ENCODE data around the gene PCK2. TPM values are rescaled to one million over a fixed set of nuclear protein-coding genes. Genes with fewer than 3 reads are reported as not detected.

The PCK2 gene
- total and polyA plus RNA-seq, 2 of the 13 experiments (the other 11 are each of a cell fraction or from before 2014, with no cell fraction given) = 129 to 272 TPM

DNA sequence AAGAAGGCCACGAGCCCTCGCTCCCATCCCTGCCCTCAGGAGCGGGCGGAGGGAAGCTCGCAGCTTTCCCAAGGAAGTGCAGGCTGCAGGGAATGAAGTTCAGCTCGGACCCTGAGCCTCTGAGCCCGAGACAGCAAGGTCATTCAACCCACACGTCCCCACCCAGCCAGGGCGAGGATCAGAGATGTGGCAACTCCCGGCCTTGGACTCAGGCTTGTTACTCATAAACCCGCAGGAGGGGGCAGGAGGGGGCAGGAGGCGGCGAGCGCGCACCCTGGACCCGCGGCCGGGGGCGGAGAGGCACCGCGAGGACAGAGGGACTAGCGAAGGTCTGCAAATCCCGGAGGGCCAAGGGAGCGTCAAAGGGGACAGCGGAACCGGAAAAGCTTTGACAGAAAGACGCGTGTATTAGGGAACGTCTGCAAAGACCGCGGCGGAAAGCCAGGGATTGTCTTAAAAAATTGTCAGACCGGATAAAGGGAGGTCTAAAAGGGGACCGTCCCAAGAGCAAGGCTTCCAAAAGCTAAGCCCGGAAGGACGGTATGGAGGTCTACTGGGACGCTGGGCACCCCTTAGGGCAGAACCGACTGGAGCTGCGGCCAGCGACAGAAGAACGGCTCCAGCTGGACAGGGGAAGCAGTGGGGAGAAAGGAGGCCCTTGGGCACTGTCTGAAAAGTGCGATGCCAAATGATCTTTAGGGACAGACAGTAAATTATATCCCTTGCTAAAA is 19.9 kb downstream of the PCK2 start (continued):
- no peak for TF ChIP-seq ZNF446 (CRISPR knock-in tag; IDR thresholded peaks at IDR 0.05)
- TF ChIP-seq ZNF841 (CRISPR knock-in tag; IDR thresholded peaks at IDR 0.05; ENCODE audit: borderline replicate concordance) = no peak
- TF ChIP-seq, protein P1, sequence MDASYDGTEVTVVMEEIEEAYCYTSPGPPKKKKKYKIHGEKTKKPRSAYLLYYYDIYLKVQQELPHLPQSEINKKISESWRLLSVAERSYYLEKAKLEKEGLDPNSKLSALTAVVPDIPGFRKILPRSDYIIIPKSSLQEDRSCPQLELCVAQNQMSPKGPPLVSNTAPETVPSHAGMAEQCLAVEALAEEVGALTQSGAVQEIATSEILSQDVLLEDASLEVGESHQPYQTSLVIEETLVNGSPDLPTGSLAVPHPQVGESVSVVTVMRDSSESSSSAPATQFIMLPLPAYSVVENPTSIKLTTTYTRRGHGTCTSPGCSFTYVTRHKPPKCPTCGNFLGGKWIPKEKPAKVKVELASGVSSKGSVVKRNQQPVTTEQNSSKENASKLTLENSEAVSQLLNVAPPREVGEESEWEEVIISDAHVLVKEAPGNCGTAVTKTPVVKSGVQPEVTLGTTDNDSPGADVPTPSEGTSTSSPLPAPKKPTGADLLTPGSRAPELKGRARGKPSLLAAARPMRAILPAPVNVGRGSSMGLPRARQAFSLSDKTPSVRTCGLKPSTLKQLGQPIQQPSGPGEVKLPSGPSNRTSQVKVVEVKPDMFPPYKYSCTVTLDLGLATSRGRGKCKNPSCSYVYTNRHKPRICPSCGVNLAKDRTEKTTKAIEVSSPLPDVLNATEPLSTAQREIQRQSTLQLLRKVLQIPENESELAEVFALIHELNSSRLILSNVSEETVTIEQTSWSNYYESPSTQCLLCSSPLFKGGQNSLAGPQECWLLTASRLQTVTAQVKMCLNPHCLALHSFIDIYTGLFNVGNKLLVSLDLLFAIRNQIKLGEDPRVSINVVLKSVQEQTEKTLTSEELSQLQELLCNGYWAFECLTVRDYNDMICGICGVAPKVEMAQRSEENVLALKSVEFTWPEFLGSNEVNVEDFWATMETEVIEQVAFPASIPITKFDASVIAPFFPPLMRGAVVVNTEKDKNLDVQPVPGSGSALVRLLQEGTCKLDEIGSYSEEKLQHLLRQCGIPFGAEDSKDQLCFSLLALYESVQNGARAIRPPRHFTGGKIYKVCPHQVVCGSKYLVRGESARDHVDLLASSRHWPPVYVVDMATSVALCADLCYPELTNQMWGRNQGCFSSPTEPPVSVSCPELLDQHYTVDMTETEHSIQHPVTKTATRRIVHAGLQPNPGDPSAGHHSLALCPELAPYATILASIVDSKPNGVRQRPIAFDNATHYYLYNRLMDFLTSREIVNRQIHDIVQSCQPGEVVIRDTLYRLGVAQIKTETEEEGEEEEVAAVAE (CRISPR knock-in tag; IDR thresholded peaks at IDR 0.05; ENCODE audit: borderline replicate concordance) = peak; percentile 97
- TF ChIP-seq MBNL3 (CRISPR knock-in tag; conservative IDR thresholded peaks at IDR 0.05) = no peak
- TF ChIP-seq NFIB (CRISPR knock-in tag; IDR thresholded peaks at IDR 0.05; ENCODE audit: borderline replicate concordance) = no peak
- TF ChIP-seq HNF4G (IDR thresholded peaks at IDR 0.05; ENCODE audit: borderline replicate concordance, low read depth, low read length) = peak; percentile 100
- peak; percentile 100 for TF ChIP-seq HNF4G (CRISPR knock-in tag; IDR thresholded peaks at IDR 0.05; ENCODE audit: borderline replicate concordance, low read depth)
- TF ChIP-seq, protein P2, sequence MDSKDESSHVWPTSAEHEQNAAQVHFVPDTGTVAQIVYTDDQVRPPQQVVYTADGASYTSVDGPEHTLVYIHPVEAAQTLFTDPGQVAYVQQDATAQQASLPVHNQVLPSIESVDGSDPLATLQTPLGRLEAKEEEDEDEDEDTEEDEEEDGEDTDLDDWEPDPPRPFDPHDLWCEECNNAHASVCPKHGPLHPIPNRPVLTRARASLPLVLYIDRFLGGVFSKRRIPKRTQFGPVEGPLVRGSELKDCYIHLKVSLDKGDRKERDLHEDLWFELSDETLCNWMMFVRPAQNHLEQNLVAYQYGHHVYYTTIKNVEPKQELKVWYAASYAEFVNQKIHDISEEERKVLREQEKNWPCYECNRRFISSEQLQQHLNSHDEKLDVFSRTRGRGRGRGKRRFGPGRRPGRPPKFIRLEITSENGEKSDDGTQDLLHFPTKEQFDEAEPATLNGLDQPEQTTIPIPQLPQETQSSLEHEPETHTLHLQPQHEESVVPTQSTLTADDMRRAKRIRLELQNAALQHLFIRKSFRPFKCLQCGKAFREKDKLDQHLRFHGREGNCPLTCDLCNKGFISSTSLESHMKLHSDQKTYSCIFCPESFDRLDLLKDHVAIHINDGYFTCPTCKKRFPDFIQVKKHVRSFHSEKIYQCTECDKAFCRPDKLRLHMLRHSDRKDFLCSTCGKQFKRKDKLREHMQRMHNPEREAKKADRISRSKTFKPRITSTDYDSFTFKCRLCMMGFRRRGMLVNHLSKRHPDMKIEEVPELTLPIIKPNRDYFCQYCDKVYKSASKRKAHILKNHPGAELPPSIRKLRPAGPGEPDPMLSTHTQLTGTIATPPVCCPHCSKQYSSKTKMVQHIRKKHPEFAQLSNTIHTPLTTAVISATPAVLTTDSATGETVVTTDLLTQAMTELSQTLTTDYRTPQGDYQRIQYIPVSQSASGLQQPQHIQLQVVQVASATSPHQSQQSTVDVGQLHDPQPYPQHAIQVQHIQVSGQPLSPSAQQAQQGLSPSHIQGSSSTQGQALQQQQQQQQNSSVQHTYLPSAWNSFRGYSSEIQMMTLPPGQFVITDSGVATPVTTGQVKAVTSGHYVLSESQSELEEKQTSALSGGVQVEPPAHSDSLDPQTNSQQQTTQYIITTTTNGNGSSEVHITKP (CRISPR knock-in tag; IDR thresholded peaks at IDR 0.05; ENCODE audit: low read depth) = peak; percentile 92; the same call in 1 of the 2 replicates
- TF ChIP-seq RARA (CRISPR knock-in tag; IDR thresholded peaks at IDR 0.05) = peak; percentile 99
- peak; percentile 99 for TF ChIP-seq PITX1 (CRISPR knock-in tag; IDR thresholded peaks at IDR 0.05)
- TF ChIP-seq SRF (IDR thresholded peaks at IDR 0.05; ENCODE audit: low read depth, low read length) = peak; percentile 15
- TF ChIP-seq CHD2 (IDR thresholded peaks at IDR 0.05; ENCODE audit: low read depth, low read length) = peak; percentile 84
- peak; percentile 97 for TF ChIP-seq MYC (CRISPR knock-in tag; IDR thresholded peaks at IDR 0.05; ENCODE audit: borderline replicate concordance)
- peak; percentile 62; the same call in 1 of the 2 replicates for TF ChIP-seq ZNF362 (CRISPR knock-in tag; IDR thresholded peaks at IDR 0.05; ENCODE audit: borderline replicate concordance)
- peak; percentile 95; the same call in 1 of the 2 replicates for TF ChIP-seq DNMT3B (CRISPR knock-in tag; conservative IDR thresholded peaks at IDR 0.05)
- peak; percentile 97 for TF ChIP-seq SOX5 (CRISPR knock-in tag; IDR thresholded peaks at IDR 0.05; ENCODE audit: borderline replicate concordance)
- no peak for TF ChIP-seq ZNF746 (CRISPR knock-in tag; IDR thresholded peaks at IDR 0.05)
- TF ChIP-seq FOXM1 (CRISPR knock-in tag; IDR thresholded peaks at IDR 0.05) = peak; percentile 65; the same call in 1 of the 2 replicates
- peak; percentile 93 for TF ChIP-seq KAT8 (CRISPR knock-in tag; IDR thresholded peaks at IDR 0.05)
- peak; percentile 97 for TF ChIP-seq ZBTB25 (CRISPR knock-in tag; IDR thresholded peaks at IDR 0.05)
